Adrenal gland (tissue), 19 donors: ENCODE data around the gene SASH1. TPM values are rescaled to one million over a fixed set of nuclear protein-coding genes. Genes with fewer than 3 reads are reported as not detected.

Experiments
- DNase-seq, 7 donors: peaks; one replicate each; pipeline ENCODE4 v3.0.0-alpha.2; 2019 to 2020
- H3K27ac ChIP-seq, 5 donors: fragments of 200-600 bp; sonication (generic) in 4 of 5; 1 replicate in 3 of 5; 2 replicates in 2 of 5; pipeline versions ENCODE4 v1.5.1 to v1.8.0; 2016 to 2020; ENCODE audit warnings: mild to moderate bottlenecking in 1 of 5
- H3K27me3 ChIP-seq: fragments of 200-600 bp; 2 replicates; pipeline ENCODE4 v1.8.0; 2021
- H3K36me3 ChIP-seq, 2 donors: fragments of 200-600 bp; replicated peaks in 1 of 2; 1 replicate in 1 of 2; 2 replicates in 1 of 2; pipeline versions ENCODE4 v1.5.1 to v1.8.0; 2018 to 2022
- H3K4me1 ChIP-seq, 2 donors: fragments of 200-600 bp; replicated peaks in 1 of 2; 1 replicate in 1 of 2; 2 replicates in 1 of 2; pipeline versions ENCODE4 v1.5.1 to v1.8.0; 2018 to 2021
- H3K4me3 ChIP-seq, 4 donors: fragments of 200-600 bp; sonication (generic) in 3 of 4; one replicate each; pipeline ENCODE4 v1.5.1; 2016 to 2018
- H3K9me3 ChIP-seq, 3 donors: fragments of 200-600 bp; sonication (generic) in 1 of 3; replicated peaks in 1 of 3; 1 replicate in 2 of 3; 2 replicates in 1 of 3; pipeline versions ENCODE4 v1.5.1 to v1.8.0; 2016 to 2021
- CTCF ChIP-seq, 6 experiments: fragments of 450-650 bp in 4 of 6; fragments of 200-600 bp in 2 of 6; sonication (generic) in 1 of 6; IDR thresholded peaks; 1 replicate in 5 of 6; 2 replicates in 1 of 6; pipeline versions ENCODE4 v1.5.1 to v1.8.0; 2016 to 2021; ENCODE audit warnings: antibody characterized with exemption in 6 of 6, mild to moderate bottlenecking in 2 of 6, moderate library complexity in 1 of 6
- POLR2A ChIP-seq, 2 donors: fragments of 450-650 bp; IDR thresholded peaks; one replicate each; pipeline ENCODE4 v1.6.1; 2017; ENCODE audit warnings: antibody characterized with exemption in 2 of 2, mild to moderate bottlenecking in 2 of 2, moderate library complexity in 1 of 2
- WGBS, 4 donors: extraction: QIAGEN DNeasy Blood & Tissue Kit in 2 of 4; methylation state at CpG; one replicate each; pipeline versions ENCODE4 v1.1.5 to v1.1.7; 2013 to 2017; 5-methylcytosine and 5-hydroxymethylcytosine counted together
- intact Hi-C, 2 donors: fragments of 100-400 bp; cut with DNase I; formaldehyde crosslinking; loops; one replicate each; pipeline versions ENCODE4 v1.14.1 to v1.15.0; 2022 to 2023
- long read RNA-seq, 10 donors: library from polyadenylated mRNA in 3 of 10; unstranded in 2 of 10; stranded (forward) in 1 of 10; transcript quantifications; one replicate each; pipeline ENCODE4 v2.0.0 and lab custom pipeline, GENCODE V29; 2021 to 2026
- polyA plus RNA-seq, 3 donors: library from polyadenylated mRNA; stranded (reverse); fragments of 200-250 nt in 2 of 3; fragments of 350-450 nt in 1 of 3; fragmentation: Illumina TruSeq in 1 of 3; extraction: RNeasy Lipid Tissue Mini Kit (QIAGEN cat#74804) in 1 of 3; gene quantifications; one replicate each; pipeline ENCODE4 v1.2.3, GENCODE V29; 2013 to 2014
- total RNA-seq, 9 donors: library from RNA; depleted of rRNA in 4 of 9; stranded (reverse); fragments of >200 nt in 4 of 9; fragments of 120-200 nt in 1 of 9; fragmentation: NEBNext Ultra II Directional in 1 of 9; extraction: Animal tissue kit (Norgen Biotek cat#: 25700) in 1 of 9; gene quantifications; one replicate each; pipeline versions ENCODE4 v1.1.0 to v1.2.4, GENCODE V29; 2013 to 2023
- donor health status: healthy with polysubstance abuse.
- donor health status: Bipolar disorder and iron deficiency.
- donor health status: DM: yes; HTN: yes; CAD: no.
- donor health status: DM: no; HTN: no; CAD: no.
- donor health status: DM: no; HTN: no; CAD: no.
- donor health status: DM: yes; HTN: yes; CAD: no.

SASH1 gene
- 10 to 100 TPM in 7 of 9 donors, 1 to 10 TPM in 2; 6.3 to 30.7 (median 17.3) TPM for total RNA-seq
- polyA plus RNA-seq = 1 to 10 TPM; 5.5 to 9.1 (median 5.8) TPM
- long read RNA-seq, donor 1 = 0 reads
- long read RNA-seq, donor 2 = 0 reads
- long read RNA-seq, donor 3 = 0 reads
- long read RNA-seq, donor 4, partial matches to known transcripts = 5 of 8 reads
- long read RNA-seq, donor 4, other reads (novel, unspliced or antisense) = 3 of 8 reads
- long read RNA-seq, donor 5, full-length matches to known transcripts = 13 of 20 reads
- long read RNA-seq, donor 5, partial matches to known transcripts = 2 of 20 reads
- long read RNA-seq, donor 5, other reads (novel, unspliced or antisense) = 5 of 20 reads
- long read RNA-seq, donor 6, partial matches to known transcripts = 4 of 5 reads
- long read RNA-seq, donor 6, other reads (novel, unspliced or antisense) = 0 of 5 reads
- long read RNA-seq, donor 7 = 0 reads
- long read RNA-seq, donor 8 = 0 reads
- long read RNA-seq, donor 9 = 0 reads
- long read RNA-seq, donor 10 = 0 reads

GRCh38 chr6:148342350-148343046, at the start of gene SASH1:
Gene SASH1, plus strand, starts transcription at chr6:148342838. Its CDS starts 230 bp downstream, at chr6:148343068.
- no peak for TF ChIP-seq POLR2A (IDR thresholded peaks at IDR 0.05)
- no peak for TF ChIP-seq CTCF (IDR thresholded peaks at IDR 0.05)
- intact Hi-C loops = no loop called here
- Histone ChIP-seq H3K4me1 (peaks cover 0 to 3% of the 10 kb centered on the region in 2 donors), H3K4me3 (peak within 1 kb of the TSS in 3 of 4 donors; percentile 26 to 55 (median 40)), H3K36me3 (no peaks in the 10 kb centered on the region), H3K27ac (peak within 1 kb of the TSS; percentile 7 to 86 (median 53)), H3K9me3 (no peaks in the 10 kb centered on the region), H3K27me3 (no peaks in the 10 kb centered on the region)
- peak; percentile 23 to 61 (median 36) for DNase-seq
- WGBS, 4 donors = 1 to 5% (median 2%) methylated on average over 23 to 67 of the region's 67 CpGs

- Histone ChIP-seq H3K36me3 (no peaks in the 10 kb centered on the region), H3K27ac (no peak overlapping the region), H3K4me3 (no peak overlapping the region), H3K4me1 (no peaks in the 10 kb centered on the region), H3K9me3 (no peaks in the 10 kb centered on the region), H3K27me3 (no peaks in the 10 kb centered on the region)
- 70 to 84% (median 82%) methylated on average over 5 to 9 of the region's 9 CpGs for WGBS, 4 donors
- TF ChIP-seq POLR2A (IDR thresholded peaks at IDR 0.05) (no peak), CTCF (IDR thresholded peaks at IDR 0.05) (no peak)
- intact Hi-C loops = no loop called here
- DNase-seq = no peak
Measured at GRCh38 chr6:148293181-148293995, 49.2 kb upstream of the SASH1 start.

- TF ChIP-seq POLR2A (IDR thresholded peaks at IDR 0.05) (no peak), CTCF (IDR thresholded peaks at IDR 0.05) (no peak)
- Histone ChIP-seq H3K4me1 (no peaks in the 10 kb centered on the region), H3K36me3 (no peaks in the 10 kb centered on the region), H3K27me3 (no peaks in the 10 kb centered on the region), H3K27ac (no peak overlapping the region), H3K4me3 (no peak overlapping the region), H3K9me3 (no peaks in the 10 kb centered on the region)
- WGBS, 4 donors = 86 to 94% (median 90%) methylated on average over 6 to 7 of the region's 7 CpGs
- DNase-seq = no peak
- intact Hi-C loops = no loop called here
Measured at GRCh38 chr6:148294059-148294458, 48.6 kb upstream of the SASH1 start.
